NCI-H1092 (cell line): ENCODE data around the gene TMEM239.
"Not testable (repeated sequence)": the region's sequence is repeated elsewhere in the genome, so short reads cannot be mapped to it uniquely, and the experiment has no call there.

ENCODE experiments used
- DNase-seq: peaks from one replicate; lab custom pipeline; 2025; lab: John Stamatoyannopoulos, UW

TMEM239 gene

DNA sequence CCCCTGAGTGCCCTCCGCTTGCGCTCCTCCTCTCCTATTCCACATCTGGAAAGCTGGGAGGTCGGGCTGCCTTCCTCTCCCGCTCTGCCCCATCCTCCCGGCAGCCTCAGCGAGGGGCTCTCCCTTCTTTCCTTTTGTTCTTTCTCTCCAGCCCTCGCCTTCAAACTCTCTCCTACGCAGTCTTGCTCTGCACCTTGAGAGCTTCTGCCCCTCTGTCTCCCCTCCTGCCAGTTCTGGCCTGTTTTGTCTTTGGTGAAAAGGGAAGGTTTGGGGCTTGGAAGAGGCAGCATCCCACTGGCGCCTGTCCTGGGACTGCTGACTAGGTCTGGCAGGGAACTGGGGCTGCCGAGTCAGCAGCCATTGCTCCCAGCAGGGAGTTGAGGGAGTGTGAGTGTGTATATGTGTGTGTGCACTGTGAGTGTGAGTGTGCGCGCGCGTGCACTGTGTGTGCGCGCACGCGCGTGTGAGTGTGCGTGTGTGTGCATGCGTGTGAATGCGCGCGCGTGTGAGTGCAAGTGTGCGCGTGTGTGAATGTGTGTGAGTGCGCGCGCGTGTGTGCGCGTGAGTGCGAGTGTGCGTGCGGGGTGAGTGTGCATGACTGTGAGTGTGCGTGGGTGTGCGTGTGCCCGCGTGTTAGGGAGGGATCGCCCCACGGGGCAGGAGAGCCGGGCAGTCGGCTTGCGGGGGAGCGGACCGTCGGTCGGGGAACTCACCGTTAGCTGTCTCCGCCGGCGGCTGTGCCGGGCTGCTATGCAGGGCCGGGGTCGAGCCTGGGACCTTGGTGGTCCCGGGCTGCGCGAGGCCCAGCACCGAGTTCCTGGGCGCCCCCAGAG, 16.3 kb upstream of the TMEM239 start:
- DNase-seq: no peak

GRCh38 chr20:2800521-2801285, 15.5 kb upstream of the TMEM239 start, which contains the start of gene CPXM1:
Gene CPXM1, minus strand, starts transcription at chr20:2800627. Its CDS starts 55 bp downstream, at chr20:2800572.
- no peak for DNase-seq

GRCh38 chr20:2801286-2801728, 14.9 kb upstream of the TMEM239 start:
- no peak for DNase-seq

DNA sequence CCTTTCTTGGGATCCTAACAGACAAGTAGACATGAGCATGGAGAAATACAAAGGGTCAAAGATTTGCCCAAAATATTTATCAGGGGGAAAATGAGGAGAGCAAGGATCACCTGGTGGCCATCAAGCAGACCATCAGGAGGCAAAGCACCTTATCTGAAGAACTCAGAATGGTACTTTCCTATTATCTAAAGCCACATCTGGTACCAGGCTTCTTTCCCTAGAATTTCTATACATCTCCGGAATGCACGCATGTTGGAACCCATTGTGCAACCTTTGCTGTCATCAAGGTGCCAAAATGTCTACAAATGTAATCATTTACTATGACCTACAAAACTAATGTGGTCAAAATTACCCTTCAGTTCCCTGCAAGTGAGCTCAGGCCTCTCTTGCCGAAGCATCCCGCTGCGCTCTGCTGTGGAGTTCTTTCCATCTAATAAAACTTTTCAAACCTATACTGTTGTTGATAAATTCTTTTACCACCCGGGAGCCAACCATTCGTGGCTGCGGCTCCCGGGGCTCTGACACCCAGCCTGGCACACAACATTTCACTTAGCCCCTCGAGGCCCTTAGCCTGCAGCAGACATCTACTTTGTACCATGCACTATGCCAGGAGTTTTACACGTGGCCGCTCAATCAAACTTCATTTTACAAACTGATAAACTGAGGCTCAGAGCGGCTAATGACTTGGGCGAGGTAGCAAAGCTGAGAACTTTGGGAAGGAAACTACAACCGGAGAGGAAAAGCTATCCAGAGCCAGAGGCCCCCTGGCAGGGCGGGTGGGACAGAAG, 11.9 kb upstream of the TMEM239 start:
- no peak for DNase-seq

DNA sequence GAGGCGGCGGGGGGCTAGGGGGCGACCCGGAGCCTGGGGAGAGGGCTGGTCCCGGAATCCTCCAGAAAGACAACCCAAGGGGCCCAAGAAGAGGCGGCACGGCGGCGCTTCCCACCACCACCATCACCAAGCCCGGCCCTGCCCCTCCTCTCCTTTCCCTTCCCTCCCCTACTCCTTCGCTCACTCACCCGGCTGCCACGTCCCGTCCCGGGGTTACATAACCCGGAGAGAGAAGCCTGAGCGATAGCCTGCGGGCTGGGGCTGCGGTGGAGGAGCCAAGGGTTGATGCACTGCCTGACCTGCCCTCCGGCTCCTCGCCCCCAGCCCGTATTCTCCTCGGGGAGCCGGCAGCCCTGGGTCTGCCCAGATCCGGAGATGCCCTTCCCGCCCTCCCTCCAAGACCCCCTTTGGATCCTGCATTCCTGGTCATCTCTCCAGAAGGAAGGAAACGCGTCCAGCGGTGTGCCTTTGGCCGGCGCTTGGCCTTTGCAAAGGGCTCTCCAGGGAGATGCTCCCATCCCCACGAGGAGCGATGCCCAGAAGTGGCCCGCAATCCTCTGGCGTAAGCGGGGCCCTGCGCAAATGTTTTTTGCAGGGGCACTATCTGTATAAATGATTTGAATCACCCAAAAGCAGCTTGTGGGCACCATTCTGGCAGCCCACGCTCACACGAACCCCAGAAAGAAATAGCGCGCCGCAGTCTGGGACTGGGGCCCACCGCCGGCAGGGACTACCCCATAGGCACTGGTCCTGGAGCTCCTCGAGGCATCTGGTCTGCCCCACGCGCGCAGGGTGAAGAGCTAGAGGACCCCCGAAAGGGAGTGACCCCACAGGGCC, 11.1 kb upstream of the TMEM239 start:
- DNase-seq: no peak

DNA sequence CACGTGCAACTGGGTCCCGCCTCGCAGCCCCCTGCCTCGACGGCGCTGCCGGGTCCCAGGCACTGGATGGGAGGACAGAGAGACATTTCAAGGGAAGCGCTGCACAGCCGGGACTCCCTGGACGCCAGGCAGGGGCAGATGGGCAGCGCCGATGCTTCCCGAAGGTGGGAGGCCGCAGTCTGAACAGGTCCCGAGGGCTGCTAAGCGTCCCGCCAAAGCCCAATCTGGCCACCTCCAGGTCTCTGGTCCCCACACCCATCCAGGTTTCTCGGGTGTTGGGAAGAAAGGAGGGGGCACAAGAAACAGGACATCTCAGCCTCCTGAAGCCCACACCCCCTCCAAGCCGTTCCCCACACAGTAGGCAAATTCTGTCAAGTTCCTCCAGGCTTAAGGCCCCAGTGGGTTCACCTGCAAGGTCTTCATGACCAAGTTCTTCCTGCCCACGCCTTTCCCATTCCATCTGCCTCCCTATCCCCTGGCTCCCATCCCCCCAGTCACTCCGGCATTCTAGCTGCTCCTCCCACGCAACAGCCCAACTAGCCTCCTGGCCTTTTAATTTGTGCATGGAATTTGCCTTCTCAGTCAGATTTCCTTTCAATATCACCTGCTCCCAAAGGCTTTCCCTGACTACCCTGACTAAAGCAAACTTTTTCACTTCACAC, 10.3 kb upstream of the TMEM239 start:
- DNase-seq: no peak

DNA sequence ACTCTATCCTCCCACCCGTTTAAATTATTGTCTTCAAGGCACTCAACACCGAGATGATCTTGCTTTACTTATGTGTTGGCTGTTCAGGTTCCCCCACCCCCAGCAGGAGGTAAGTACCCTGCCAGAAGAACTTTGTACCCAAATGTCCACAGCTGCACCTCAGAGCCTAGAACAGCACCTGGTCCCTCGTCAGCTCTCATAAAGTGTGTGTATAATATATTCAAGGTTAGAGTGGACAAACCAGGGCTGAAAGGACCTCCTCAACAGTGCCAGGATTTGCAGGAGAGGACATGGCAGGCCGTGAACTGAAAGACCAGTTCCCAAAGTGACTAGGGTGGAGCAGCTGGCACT, 9.8 kb upstream of the TMEM239 start:
- DNase-seq: no peak

DNA sequence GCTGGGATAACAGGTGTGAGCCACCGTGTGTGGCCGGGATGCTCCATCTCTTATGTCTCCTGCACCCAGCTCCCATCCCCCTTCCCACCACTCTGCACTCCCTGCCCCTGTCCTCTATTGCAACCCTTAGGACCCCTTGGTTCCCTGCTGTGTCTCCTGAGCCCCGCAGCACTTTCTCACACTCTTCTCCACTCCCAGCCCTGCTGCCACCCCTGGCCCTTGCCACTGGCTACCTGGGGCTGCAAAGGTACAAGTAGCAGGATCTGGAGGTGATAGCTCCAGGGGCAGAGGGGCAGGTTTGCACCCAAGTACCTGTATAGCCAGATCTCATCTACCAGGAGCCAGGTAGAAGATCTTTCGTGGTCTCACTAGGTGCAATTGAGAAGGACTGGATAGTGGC, 9.1 kb upstream of the TMEM239 start:
- DNase-seq: no peak

DNA sequence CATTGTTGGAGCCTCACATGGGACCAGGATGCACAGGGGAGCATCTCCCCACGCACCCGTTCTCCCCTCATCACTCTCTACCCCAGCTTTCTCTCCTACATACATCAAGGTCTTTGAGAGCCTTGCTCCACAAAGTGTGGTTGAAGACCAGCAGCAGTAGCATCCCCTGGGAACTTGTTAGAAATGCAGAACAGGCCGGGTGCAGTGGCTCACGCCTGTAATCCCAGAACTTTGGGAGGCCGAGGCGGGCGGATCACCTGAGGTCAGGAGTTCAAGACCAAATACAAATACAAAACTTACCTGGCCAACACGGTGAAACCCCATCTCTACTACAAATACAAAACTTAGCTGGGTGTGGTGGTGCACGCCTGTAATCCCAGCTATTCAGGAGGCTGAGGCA, 8.2 kb upstream of the TMEM239 start:
- not testable (repeated sequence) for DNase-seq

- no peak for DNase-seq
Measured at GRCh38 chr20:2809690-2810089, 6.5 kb upstream of the TMEM239 start.

GRCh38 chr20:2812189-2812588, 4.0 kb upstream of the TMEM239 start:
- no peak for DNase-seq

DNA sequence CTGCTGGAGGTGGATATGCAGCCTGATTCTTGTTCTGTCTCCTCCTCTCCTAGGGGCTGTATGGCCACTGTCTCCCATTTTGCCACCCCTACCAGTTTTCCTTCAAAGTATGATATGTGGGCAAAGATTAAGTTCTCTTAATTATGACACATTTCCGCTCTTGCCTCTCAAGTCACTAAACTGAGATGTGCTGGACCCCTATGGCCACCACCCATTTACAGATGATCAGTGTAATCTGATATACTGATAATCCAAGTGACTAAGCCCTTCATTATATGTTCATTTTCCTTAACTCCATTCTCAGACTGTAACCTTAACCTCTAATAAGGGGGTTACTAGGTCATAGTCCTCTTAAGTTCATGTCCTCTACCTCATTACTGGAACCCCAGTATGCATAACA, 2.1 kb upstream of the TMEM239 start:
- DNase-seq: no peak

DNA sequence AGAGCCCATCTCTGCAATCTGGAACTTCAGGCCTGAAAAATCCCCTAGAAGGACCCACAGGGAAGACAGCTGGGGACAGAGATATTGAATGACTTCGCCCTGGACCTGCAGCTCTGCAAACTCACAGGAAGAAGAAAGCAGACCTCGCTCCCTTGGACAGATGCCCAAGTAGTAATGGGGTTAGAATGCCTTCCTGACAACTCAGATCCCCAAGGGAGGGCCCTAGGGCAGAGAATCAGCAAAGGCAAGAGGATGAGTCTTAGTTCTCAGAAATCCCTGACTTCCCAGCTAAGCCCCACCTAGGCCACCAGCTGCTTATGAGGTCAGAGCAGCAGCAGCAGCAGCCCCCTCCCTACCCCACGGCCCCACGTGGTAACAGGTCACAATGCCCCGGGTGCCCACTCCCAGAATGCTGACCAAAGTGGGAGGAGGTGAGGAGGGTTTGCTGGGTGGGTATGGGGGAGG, 1.5 kb upstream of the TMEM239 start, which contains the start of gene C20orf141:
Gene C20orf141 (plus strand): TSS at position 401 of the 465 bp plus-strand sequence. CDS start 198 bp downstream, outside the sequence.
- DNase-seq: no peak

DNA sequence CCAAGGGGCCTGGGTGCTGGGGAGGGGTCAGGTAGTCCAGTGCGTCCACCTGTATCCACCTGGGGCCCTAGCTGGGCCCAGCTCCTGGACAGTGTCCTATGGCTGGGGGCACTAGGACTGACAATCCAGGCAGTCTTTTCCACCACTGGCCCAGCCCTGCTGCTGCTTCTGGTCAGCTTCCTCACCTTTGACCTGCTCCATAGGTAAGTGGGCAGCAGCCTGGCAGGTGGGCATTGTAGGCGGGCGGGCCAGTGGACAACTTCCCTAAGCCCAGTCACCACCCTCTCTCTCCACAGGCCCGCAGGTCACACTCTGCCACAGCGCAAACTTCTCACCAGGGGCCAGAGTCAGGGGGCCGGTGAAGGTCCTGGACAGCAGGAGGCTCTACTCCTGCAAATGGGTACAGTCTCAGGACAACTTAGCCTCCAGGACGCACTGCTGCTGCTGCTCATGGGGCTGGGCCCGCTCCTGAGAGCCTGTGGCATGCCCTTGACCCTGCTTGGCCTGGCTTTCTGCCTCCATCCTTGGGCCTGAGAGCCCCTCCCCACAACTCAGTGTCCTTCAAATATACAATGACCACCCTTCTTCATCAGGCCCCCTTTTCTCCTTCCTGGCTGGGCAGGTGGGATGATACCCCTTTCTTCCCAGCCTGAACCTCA, 793 bp upstream of the TMEM239 start:
- no peak for DNase-seq

DNA sequence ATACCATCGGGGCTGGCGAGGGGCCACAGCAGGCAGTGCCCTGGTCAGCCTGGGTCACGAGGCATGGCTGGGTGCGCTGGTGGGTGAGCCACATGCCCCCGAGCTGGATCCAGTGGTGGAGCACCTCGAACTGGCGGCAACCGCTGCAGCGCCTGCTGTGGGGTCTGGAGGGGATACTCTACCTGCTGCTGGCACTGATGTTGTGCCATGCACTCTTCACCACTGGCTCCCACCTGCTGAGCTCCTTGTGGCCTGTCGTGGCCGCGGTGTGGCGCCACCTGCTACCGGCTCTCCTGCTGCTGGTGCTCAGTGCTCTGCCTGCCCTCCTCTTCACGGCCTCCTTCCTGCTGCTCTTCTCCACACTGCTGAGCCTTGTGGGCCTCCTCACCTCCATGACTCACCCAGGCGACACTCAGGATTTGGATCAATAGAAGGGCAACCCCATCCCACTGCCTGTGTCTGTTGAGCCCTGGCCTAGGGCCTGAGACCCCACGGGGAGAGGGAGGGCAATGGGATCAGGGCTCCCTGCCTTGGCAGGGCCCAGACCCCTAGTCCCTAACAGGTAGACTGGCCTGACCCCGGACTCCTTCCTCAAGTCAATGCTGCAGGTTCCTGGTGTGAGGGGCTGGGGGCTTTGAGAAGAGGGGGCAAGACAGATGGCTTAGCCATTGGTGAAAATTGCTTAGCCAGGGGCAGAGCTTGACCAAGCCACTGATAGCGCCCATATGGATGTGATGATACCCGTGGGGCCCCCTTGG, 598 bp downstream of the TMEM239 start:
- no peak for DNase-seq

- DNase-seq: no peak
Measured at GRCh38 chr20:2817341-2817726, 1.2 kb downstream of the TMEM239 start.

GRCh38 chr20:2817891-2818595, 1.9 kb downstream of the TMEM239 start:
- no peak for DNase-seq

DNA sequence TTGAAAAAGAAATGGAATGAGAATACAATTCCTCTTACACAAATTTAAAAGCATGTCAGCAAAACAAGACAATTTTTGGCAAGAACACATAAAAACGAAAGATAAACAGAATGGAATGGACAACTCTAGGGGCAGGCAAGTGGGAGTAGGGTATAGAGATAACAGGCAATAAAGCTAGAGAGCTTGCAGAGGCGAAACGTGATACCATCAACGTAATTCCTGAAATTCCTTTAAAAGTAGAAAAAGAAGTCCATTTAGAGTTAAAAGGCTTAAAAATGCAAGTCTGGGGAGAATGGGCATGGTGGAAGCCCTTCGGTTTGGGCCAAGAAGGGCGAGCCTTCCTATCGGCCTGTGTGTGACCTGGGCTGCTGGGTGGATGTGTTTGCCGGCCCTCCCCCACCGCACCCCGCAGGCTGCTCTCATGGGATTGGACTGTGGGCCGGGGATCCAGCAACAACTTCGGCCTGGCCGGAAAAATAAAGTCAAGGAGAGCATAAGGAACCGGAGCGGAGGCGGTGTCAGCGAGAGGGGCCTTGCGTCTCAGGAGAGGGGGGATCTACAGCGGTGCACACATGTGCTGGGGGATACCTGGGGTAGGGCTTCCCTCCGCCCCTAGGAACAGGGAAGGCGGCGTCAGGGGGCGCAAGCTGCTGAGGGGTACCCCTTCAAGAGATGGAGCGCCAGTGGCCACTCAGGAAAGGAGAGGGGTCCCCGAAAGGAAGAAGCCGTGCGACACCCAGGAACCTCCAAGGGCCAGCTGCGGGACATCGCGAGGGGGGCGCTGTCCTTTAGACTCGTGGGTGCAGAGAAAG, 4.1 kb downstream of the TMEM239 start:
- DNase-seq: no peak
